22Rv1 (cell line): ENCODE data around the gene NCAM2.

Experiments
- ZFX ChIP-seq: fragments of 450-650 bp; IDR thresholded peaks from 2 replicates; pipeline ENCODE4 v1.6.1; 2017; ENCODE audit warnings: antibody characterized with exemption, borderline replicate concordance
- TF ChIP-seq, protein P1 (sequence below): fragments of 450-650 bp; IDR thresholded peaks from 2 replicates; pipeline ENCODE4 v1.5.1; 2017; ENCODE audit warnings: mild to moderate bottlenecking

DNA sequence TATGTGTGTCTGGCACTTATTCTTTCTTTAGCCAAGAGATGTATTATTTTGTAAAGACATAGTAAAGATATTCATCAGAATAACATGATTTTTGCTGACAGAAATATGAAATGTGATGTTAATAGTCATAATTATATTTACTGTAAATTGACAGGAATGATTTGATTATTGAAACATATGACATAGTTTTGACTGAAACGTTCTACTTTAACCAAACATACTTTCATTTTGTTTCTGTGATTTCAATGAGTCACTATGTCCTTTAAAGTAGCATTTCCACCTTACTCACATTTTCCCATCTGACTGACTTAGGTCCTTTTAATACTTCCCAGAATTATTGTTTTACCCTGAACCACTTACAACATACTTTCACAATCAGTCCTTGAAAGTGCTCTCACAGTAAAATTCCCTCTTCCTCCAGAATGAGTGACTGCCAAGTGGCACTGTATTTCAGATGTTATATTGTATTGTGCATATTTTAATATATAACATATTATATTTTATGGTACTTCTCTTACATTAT is 437.9 kb downstream of the NCAM2 start:
- TF ChIP-seq, protein P1, sequence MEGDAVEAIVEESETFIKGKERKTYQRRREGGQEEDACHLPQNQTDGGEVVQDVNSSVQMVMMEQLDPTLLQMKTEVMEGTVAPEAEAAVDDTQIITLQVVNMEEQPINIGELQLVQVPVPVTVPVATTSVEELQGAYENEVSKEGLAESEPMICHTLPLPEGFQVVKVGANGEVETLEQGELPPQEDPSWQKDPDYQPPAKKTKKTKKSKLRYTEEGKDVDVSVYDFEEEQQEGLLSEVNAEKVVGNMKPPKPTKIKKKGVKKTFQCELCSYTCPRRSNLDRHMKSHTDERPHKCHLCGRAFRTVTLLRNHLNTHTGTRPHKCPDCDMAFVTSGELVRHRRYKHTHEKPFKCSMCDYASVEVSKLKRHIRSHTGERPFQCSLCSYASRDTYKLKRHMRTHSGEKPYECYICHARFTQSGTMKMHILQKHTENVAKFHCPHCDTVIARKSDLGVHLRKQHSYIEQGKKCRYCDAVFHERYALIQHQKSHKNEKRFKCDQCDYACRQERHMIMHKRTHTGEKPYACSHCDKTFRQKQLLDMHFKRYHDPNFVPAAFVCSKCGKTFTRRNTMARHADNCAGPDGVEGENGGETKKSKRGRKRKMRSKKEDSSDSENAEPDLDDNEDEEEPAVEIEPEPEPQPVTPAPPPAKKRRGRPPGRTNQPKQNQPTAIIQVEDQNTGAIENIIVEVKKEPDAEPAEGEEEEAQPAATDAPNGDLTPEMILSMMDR = no peak
- no peak for TF ChIP-seq ZFX
